Mammary epithelial cell (primary cell): ENCODE results near the gene ID2.

Source experiments
- CTCF ChIP-seq, 2 donors: IDR thresholded peaks in 1 of 2; conservative IDR thresholded peaks in 1 of 2; 2 replicates each; pipeline ENCODE4 v1.5.1; 2011 to 2012; ENCODE audit warnings: inconsistent platforms in 2 of 2, low read length in 2 of 2, mild to moderate bottlenecking in 2 of 2, control low read depth in 1 of 2, low read depth in 1 of 2; ENCODE audit not compliant: insufficient read depth in 1 of 2; ENCODE audit errors: extremely low read depth in 1 of 2
- EZH2 ChIP-seq: IDR thresholded peaks from 2 replicates; pipeline ENCODE4 v1.6.1; 2012; ENCODE audit warnings: low read length, inconsistent platforms, borderline replicate concordance

- TF ChIP-seq CTCF (conservative IDR thresholded peaks at IDR 0.05 in 1 of 2, IDR thresholded peaks at IDR 0.05 in 1 of 2; ENCODE audit: extremely low read depth in 1 of 2, insufficient read depth in 1 of 2, low read depth in 1 of 2, low read length in 2 of 2) = no peak
- no peak for TF ChIP-seq EZH2
These were observed 31.6 kb upstream of the ID2 start for GRCh38 chr2:8650256-8650655.
